Astrocyte of the cerebellum (primary cell): ENCODE results near the gene RPL36.

Experiments used
- DNase-seq: peaks from one replicate; pipeline ENCODE4 v3.0.0-alpha.2; 2011; ENCODE audit warnings: low read depth
- H3K4me3 ChIP-seq: 2 replicates; pipeline ENCODE4 v1.5.1; 2011; ENCODE audit warnings: mild to moderate bottlenecking, low read depth, low read length, moderate library complexity
- CTCF ChIP-seq: IDR thresholded peaks from 2 replicates; pipeline ENCODE4 v1.5.1; 2012; ENCODE audit warnings: low read length, low read depth, moderate library complexity, mild to moderate bottlenecking; ENCODE audit errors: missing control alignments
- in situ Hi-C: cut with HindIII; loops from 2 replicates; pipeline ENCODE4 v1.10.0; 2017; ENCODE audit warnings: low sequenced_read_pairs

The RPL36 gene

GRCh38 chr19:5681391-5682106 is 8.5 kb upstream of the RPL36 start:
- peak overlapping the region; percentile 96 for H3K4me3 ChIP-seq
- in situ Hi-C loops: no loop called here
- DNase-seq: no peak
- TF ChIP-seq CTCF: no peak

GRCh38 chr19:5682107-5682482 is 8.0 kb upstream of the RPL36 start:
- in situ Hi-C loops: no loop called here
- no peak for DNase-seq
- H3K4me3 ChIP-seq: no peak overlapping the region
- TF ChIP-seq CTCF: no peak

GRCh38 chr19:5683177-5683886 is 6.8 kb upstream of the RPL36 start:
- DNase-seq: no peak
- H3K4me3 ChIP-seq: no peak overlapping the region
- in situ Hi-C loops: no loop called here
- TF ChIP-seq CTCF: no peak

- in situ Hi-C loops: no loop called here
- no peak overlapping the region for H3K4me3 ChIP-seq
- DNase-seq: no peak
- TF ChIP-seq CTCF: no peak
Observed at GRCh38 chr19:5684694-5685430, 5.2 kb upstream of the RPL36 start.

GRCh38 chr19:5686326-5686646 is 3.8 kb upstream of the RPL36 start:
- in situ Hi-C loops: no loop called here
- peak overlapping the region; percentile 46 for H3K4me3 ChIP-seq

More at GRCh38 chr19:5686326-5686646, 3.8 kb upstream of the RPL36 start:
- no peak for DNase-seq
- TF ChIP-seq CTCF: no peak
